Astrocyte (in vitro differentiated cells and primary cell): Measurements from ENCODE around the gene SEC23A. TPM values are rescaled to one million over a fixed set of nuclear protein-coding genes. Genes with fewer than 3 reads are reported as not detected.

Source experiments
- DNase-seq: peaks from one replicate; pipeline ENCODE4 v3.0.0-alpha.2; 2010; ENCODE audit warnings: low read depth
- FAIRE-seq: peaks from 2 replicates; lab custom pipeline; 2011; peaks lifted over from hg19 to GRCh38; lab: Jason Lieb, UNC
- H2AFZ ChIP-seq: 2 replicates; pipeline ENCODE4 v1.6.0; 2012; ENCODE audit warnings: low read depth, low read length, inconsistent platforms
- H3K27ac ChIP-seq: 2 replicates; pipeline ENCODE4 v1.5.1; 2011; ENCODE audit warnings: low read depth, low read length, inconsistent platforms
- H3K27me3 ChIP-seq: 2 replicates; pipeline ENCODE4 v1.6.0; 2011; ENCODE audit warnings: low read length, inconsistent platforms; ENCODE audit not compliant: insufficient read depth
- H3K36me3 ChIP-seq: 2 replicates; pipeline ENCODE4 v1.5.1; 2011; ENCODE audit warnings: low read length, inconsistent platforms; ENCODE audit not compliant: insufficient read depth
- H3K4me1 ChIP-seq: 2 replicates; pipeline ENCODE4 v1.5.1; 2011; ENCODE audit warnings: low read length, inconsistent platforms; ENCODE audit not compliant: insufficient read depth
- H3K4me2 ChIP-seq: 2 replicates; pipeline ENCODE4 v1.6.0; 2012; ENCODE audit warnings: low read length, inconsistent platforms
- H3K4me3 ChIP-seq: 2 replicates; pipeline ENCODE4 v1.5.1; 2011; ENCODE audit warnings: low read depth, mild to moderate bottlenecking, low read length, inconsistent platforms; ENCODE audit not compliant: insufficient read depth
- H3K79me2 ChIP-seq: 2 replicates; pipeline ENCODE4 v1.6.0; 2012; ENCODE audit warnings: mild to moderate bottlenecking, low read length, inconsistent platforms; ENCODE audit not compliant: insufficient read depth
- H3K9ac ChIP-seq: 2 replicates; pipeline ENCODE4 v1.6.0; 2012; ENCODE audit warnings: mild to moderate bottlenecking, low read length, inconsistent platforms
- H3K9me3 ChIP-seq: 2 replicates; pipeline ENCODE4 v1.5.1; 2012; ENCODE audit warnings: low read depth, mild to moderate bottlenecking, low read length, inconsistent platforms; ENCODE audit not compliant: insufficient read depth
- H4K20me1 ChIP-seq: 2 replicates; pipeline ENCODE4 v1.6.0; 2012; ENCODE audit warnings: low read length, inconsistent platforms; ENCODE audit not compliant: insufficient read depth
- H3K27ac Mint-ChIP-seq: one replicate; pipeline ENCODE4 v1.8.0; 2021; ENCODE audit warnings: mild to moderate bottlenecking, mixed read lengths; ENCODE audit not compliant: unreplicated experiment
- H3K27me3 Mint-ChIP-seq: one replicate; pipeline ENCODE4 v1.8.0; 2021; ENCODE audit warnings: low read depth, mixed read lengths; ENCODE audit not compliant: unreplicated experiment
- H3K36me3 Mint-ChIP-seq: one replicate; pipeline ENCODE4 v1.8.0; 2021; ENCODE audit warnings: low read depth, mixed read lengths; ENCODE audit not compliant: unreplicated experiment
- H3K4me1 Mint-ChIP-seq: one replicate; pipeline ENCODE4 v1.8.0; 2021; ENCODE audit warnings: low read depth, mixed read lengths; ENCODE audit not compliant: unreplicated experiment
- H3K4me3 Mint-ChIP-seq: one replicate; pipeline ENCODE4 v1.8.0; 2021; ENCODE audit warnings: mild to moderate bottlenecking, moderate library complexity, mixed read lengths; ENCODE audit not compliant: unreplicated experiment
- H3K9me3 Mint-ChIP-seq: one replicate; pipeline ENCODE4 v1.8.0; 2021; ENCODE audit warnings: mild to moderate bottlenecking, mixed read lengths; ENCODE audit not compliant: unreplicated experiment
- EZH2 ChIP-seq: IDR thresholded peaks from 2 replicates; pipeline ENCODE4 v1.6.1; 2012; ENCODE audit warnings: mild to moderate bottlenecking, low read length, inconsistent platforms; ENCODE audit not compliant: insufficient read depth
- total RNA-seq: library from RNA; stranded (reverse); gene quantifications from 2 replicates; pipeline ENCODE4 v1.2.1, GENCODE V29; 2021
- TF ChIP-seq, protein P1 (sequence below): IDR thresholded peaks from 2 replicates; pipeline ENCODE4 v1.5.1; 2011; ENCODE audit warnings: low read depth, mild to moderate bottlenecking, inconsistent platforms, low read length, moderate library complexity; ENCODE audit not compliant: insufficient read depth

The SEC23A gene
- total RNA-seq, 1 donor from 2014 or later = 229 TPM

GRCh38 chr14:39087493-39087892, 15.5 kb downstream of the SEC23A start:
- no peak for TF ChIP-seq EZH2
- TF ChIP-seq, protein P1, sequence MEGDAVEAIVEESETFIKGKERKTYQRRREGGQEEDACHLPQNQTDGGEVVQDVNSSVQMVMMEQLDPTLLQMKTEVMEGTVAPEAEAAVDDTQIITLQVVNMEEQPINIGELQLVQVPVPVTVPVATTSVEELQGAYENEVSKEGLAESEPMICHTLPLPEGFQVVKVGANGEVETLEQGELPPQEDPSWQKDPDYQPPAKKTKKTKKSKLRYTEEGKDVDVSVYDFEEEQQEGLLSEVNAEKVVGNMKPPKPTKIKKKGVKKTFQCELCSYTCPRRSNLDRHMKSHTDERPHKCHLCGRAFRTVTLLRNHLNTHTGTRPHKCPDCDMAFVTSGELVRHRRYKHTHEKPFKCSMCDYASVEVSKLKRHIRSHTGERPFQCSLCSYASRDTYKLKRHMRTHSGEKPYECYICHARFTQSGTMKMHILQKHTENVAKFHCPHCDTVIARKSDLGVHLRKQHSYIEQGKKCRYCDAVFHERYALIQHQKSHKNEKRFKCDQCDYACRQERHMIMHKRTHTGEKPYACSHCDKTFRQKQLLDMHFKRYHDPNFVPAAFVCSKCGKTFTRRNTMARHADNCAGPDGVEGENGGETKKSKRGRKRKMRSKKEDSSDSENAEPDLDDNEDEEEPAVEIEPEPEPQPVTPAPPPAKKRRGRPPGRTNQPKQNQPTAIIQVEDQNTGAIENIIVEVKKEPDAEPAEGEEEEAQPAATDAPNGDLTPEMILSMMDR = no peak
- H3K36me3 Mint-ChIP-seq = peaks cover 25% of the 10 kb centered on the region

GRCh38 chr14:39085933-39086332, 17.1 kb downstream of the SEC23A start:
- Mint-ChIP-seq H3K9me3 (no peaks in the 10 kb centered on the region), H3K36me3 (peaks cover 22% of the 10 kb centered on the region), H3K4me1 (no peaks in the 10 kb centered on the region), H3K27me3 (no peaks in the 10 kb centered on the region), H3K4me3 (no peak overlapping the region), H3K27ac (peak overlapping the region; percentile 28)
- peaks cover 64% of the 10 kb centered on the region for H3K79me2 ChIP-seq
- H3K36me3 ChIP-seq = peaks cover 55% of the 10 kb centered on the region
- H3K4me1 ChIP-seq = no peaks in the 10 kb centered on the region
- H3K4me2 ChIP-seq = no peak overlapping the region
- FAIRE-seq (no peak), DNase-seq (peak; percentile 41)
- no peak overlapping the region for H3K4me3 ChIP-seq
- peaks cover 68% of the 10 kb centered on the region for H4K20me1 ChIP-seq
- no peak for TF ChIP-seq EZH2
- TF ChIP-seq, protein P1 = no peak
- H2AFZ ChIP-seq = no peak overlapping the region
- no peak overlapping the region for H3K9ac ChIP-seq
- H3K9me3 ChIP-seq = no peaks in the 10 kb centered on the region
- H3K27ac ChIP-seq = no peak overlapping the region
- H3K27me3 ChIP-seq = no peaks in the 10 kb centered on the region

More at GRCh38 chr14:39087493-39087892, 15.5 kb downstream of the SEC23A start:
- Mint-ChIP-seq H3K4me1 (no peaks in the 10 kb centered on the region), H3K27me3 (no peaks in the 10 kb centered on the region), H3K4me3 (no peak overlapping the region), H3K9me3 (no peaks in the 10 kb centered on the region), H3K27ac (no peak overlapping the region)
- H3K27me3 ChIP-seq = no peaks in the 10 kb centered on the region
- no peaks in the 10 kb centered on the region for H3K4me1 ChIP-seq
- H3K9me3 ChIP-seq = no peaks in the 10 kb centered on the region
- no peak overlapping the region for H2AFZ ChIP-seq
- H3K79me2 ChIP-seq = peaks cover 70% of the 10 kb centered on the region
- peaks cover 60% of the 10 kb centered on the region for H3K36me3 ChIP-seq
- FAIRE-seq = no peak
- H3K27ac ChIP-seq = no peak overlapping the region
- H3K9ac ChIP-seq = no peak overlapping the region
- peaks cover 67% of the 10 kb centered on the region for H4K20me1 ChIP-seq
- no peak for DNase-seq
- H3K4me3 ChIP-seq = no peak overlapping the region
- H3K4me2 ChIP-seq = no peak overlapping the region

DNA sequence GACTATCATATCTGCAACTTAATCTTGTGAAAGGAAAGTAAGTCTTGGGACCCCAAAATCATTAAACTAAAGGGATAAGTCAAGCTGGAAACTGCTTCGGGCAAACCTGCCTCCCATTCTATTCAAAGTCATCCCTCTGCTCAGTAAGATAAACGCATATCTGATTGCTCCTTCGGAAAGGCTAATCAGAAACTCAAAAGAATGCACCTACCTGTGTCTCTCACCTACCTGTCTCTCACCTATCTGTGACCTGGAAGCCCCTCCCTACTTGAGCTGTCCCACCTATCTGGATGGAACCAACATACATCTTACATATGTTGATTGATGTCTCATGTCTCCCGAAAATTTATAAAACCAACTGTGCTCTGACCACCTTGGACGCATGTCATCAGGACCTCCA, 19.9 kb downstream of the SEC23A start:
- H3K27me3 ChIP-seq = no peaks in the 10 kb centered on the region
- Mint-ChIP-seq H3K36me3 (peaks cover 20% of the 10 kb centered on the region), H3K4me3 (no peak overlapping the region), H3K9me3 (no peaks in the 10 kb centered on the region), H3K4me1 (no peaks in the 10 kb centered on the region), H3K27me3 (no peaks in the 10 kb centered on the region), H3K27ac (no peak overlapping the region)
- H3K4me1 ChIP-seq = no peaks in the 10 kb centered on the region
- H3K79me2 ChIP-seq = peaks cover 52% of the 10 kb centered on the region
- H2AFZ ChIP-seq = no peak overlapping the region
- FAIRE-seq (no peak), DNase-seq (no peak)
- no peak overlapping the region for H3K4me2 ChIP-seq
- peaks cover 59% of the 10 kb centered on the region for H4K20me1 ChIP-seq
- no peak overlapping the region for H3K4me3 ChIP-seq
- no peak overlapping the region for H3K27ac ChIP-seq
- peaks cover 55% of the 10 kb centered on the region for H3K36me3 ChIP-seq
- no peaks in the 10 kb centered on the region for H3K9me3 ChIP-seq
- TF ChIP-seq, protein P1 = no peak
- no peak for TF ChIP-seq EZH2
- H3K9ac ChIP-seq = no peak overlapping the region
